ENCODE results near the gene CNPY1.

GRCh38 chr7:155565596-155565995 lies 19.2 kb upstream of the CNPY1 start:
- TF ChIP-seq POLR2A (IDR thresholded peaks at IDR 0.05) (no peak), CTCF (IDR thresholded peaks at IDR 0.05) (no peak)
